ENCODE measurements around the gene AGPAT2.

GRCh38 chr9:136675477-136676296 is 11.6 kb downstream of the AGPAT2 start:
- TF ChIP-seq, protein P1, sequence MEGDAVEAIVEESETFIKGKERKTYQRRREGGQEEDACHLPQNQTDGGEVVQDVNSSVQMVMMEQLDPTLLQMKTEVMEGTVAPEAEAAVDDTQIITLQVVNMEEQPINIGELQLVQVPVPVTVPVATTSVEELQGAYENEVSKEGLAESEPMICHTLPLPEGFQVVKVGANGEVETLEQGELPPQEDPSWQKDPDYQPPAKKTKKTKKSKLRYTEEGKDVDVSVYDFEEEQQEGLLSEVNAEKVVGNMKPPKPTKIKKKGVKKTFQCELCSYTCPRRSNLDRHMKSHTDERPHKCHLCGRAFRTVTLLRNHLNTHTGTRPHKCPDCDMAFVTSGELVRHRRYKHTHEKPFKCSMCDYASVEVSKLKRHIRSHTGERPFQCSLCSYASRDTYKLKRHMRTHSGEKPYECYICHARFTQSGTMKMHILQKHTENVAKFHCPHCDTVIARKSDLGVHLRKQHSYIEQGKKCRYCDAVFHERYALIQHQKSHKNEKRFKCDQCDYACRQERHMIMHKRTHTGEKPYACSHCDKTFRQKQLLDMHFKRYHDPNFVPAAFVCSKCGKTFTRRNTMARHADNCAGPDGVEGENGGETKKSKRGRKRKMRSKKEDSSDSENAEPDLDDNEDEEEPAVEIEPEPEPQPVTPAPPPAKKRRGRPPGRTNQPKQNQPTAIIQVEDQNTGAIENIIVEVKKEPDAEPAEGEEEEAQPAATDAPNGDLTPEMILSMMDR (IDR thresholded peaks at IDR 0.05) = no peak
- no peak for TF ChIP-seq EZH2phosphoT487 (IDR thresholded peaks at IDR 0.05)
